Bronchial epithelial cell (primary cell): Measurements from ENCODE around the gene PREP. TPM values are rescaled to one million over a fixed set of nuclear protein-coding genes. Genes with fewer than 3 reads are reported as not detected.

ENCODE experiments used
- DNase-seq: peaks from one replicate; pipeline ENCODE4 v3.0.0-alpha.2; 2010; ENCODE audit warnings: low read depth
- FAIRE-seq: peaks from 2 replicates; lab custom pipeline; 2011; peaks lifted over from hg19 to GRCh38; lab: Jason Lieb, UNC
- H3K27me3 ChIP-seq: 2 replicates; pipeline ENCODE4 v1.5.1; 2011; ENCODE audit warnings: low read length; ENCODE audit not compliant: control insufficient read depth, insufficient read depth
- H3K36me3 ChIP-seq: 2 replicates; pipeline ENCODE4 v1.5.1; 2011; ENCODE audit warnings: low read length; ENCODE audit not compliant: control insufficient read depth, insufficient read depth
- H3K4me3 ChIP-seq: 2 replicates; pipeline ENCODE4 v1.5.1; 2011; ENCODE audit warnings: mild to moderate bottlenecking, low read depth, low read length, control low read depth
- total RNA-seq: library from RNA; depleted of rRNA; stranded (reverse); fragments of >200 nt; gene quantifications from 2 replicates; pipeline ENCODE4 v1.2.1, GENCODE V29; 2014
- TF ChIP-seq, protein P1 (sequence below): IDR thresholded peaks from 2 replicates; pipeline ENCODE4 v1.5.1; 2011; ENCODE audit warnings: mild to moderate bottlenecking, moderate library complexity, low read length, control low read depth, inconsistent platforms; ENCODE audit not compliant: insufficient read depth, severe bottlenecking

The PREP gene
- total RNA-seq, 1 donor from 2014 or later: 30.5 TPM

DNA sequence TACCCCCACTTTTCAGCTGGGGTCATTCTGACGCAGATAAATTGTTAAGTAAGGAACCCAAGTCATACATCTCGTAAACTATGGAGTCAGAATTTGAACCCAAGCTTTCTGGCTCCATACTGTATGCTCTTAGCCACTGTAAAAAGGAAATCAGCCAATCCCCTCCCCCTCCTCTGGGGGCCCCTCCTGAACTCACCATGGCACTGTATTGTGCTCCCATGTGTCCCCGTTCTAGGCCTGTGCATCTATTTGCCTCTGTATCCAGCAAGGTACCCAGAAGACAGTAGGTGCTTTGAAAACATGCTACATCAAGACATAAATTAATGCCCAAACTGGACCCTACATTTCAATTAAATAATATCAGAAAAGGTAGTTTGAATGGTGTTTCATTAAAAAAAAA lies 98.5 kb downstream of the PREP start:
- FAIRE-seq (no peak), DNase-seq (no peak)
- Histone ChIP-seq H3K4me3 (no peak overlapping the region), H3K36me3 (peaks cover 4% of the 10 kb centered on the region), H3K27me3 (no peaks in the 10 kb centered on the region)
- TF ChIP-seq, protein P1, sequence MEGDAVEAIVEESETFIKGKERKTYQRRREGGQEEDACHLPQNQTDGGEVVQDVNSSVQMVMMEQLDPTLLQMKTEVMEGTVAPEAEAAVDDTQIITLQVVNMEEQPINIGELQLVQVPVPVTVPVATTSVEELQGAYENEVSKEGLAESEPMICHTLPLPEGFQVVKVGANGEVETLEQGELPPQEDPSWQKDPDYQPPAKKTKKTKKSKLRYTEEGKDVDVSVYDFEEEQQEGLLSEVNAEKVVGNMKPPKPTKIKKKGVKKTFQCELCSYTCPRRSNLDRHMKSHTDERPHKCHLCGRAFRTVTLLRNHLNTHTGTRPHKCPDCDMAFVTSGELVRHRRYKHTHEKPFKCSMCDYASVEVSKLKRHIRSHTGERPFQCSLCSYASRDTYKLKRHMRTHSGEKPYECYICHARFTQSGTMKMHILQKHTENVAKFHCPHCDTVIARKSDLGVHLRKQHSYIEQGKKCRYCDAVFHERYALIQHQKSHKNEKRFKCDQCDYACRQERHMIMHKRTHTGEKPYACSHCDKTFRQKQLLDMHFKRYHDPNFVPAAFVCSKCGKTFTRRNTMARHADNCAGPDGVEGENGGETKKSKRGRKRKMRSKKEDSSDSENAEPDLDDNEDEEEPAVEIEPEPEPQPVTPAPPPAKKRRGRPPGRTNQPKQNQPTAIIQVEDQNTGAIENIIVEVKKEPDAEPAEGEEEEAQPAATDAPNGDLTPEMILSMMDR: no peak

DNA sequence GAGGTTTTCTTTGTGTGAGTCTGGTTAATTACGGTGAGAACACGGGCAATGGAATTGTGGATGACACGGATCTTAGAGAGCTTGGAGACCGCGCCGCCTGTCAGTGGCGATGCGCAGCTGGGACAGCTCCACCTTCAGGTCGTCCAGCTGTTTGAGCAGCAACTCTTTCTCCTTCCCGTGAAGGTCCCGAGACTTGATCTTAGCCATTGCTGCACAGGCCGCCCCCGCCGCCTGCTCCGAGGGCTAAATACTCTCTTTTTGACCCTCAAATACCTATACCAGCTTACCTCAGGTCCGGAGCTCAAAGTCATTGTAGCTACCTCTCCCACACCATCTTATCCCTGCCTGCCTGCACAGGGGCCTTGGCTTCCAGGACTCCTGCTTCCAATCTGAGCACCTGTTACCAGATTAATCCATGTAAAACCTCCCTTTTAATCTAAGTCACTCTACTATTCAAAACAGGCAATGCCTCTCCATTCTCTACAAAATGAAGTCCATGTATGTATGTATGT lies 100.2 kb downstream of the PREP start:
- no peak for FAIRE-seq
- no peak for DNase-seq
- no peaks in the 10 kb centered on the region for H3K27me3 ChIP-seq
- H3K36me3 ChIP-seq: peaks cover 4% of the 10 kb centered on the region
- TF ChIP-seq, protein P1: no peak
- no peak overlapping the region for H3K4me3 ChIP-seq

DNA sequence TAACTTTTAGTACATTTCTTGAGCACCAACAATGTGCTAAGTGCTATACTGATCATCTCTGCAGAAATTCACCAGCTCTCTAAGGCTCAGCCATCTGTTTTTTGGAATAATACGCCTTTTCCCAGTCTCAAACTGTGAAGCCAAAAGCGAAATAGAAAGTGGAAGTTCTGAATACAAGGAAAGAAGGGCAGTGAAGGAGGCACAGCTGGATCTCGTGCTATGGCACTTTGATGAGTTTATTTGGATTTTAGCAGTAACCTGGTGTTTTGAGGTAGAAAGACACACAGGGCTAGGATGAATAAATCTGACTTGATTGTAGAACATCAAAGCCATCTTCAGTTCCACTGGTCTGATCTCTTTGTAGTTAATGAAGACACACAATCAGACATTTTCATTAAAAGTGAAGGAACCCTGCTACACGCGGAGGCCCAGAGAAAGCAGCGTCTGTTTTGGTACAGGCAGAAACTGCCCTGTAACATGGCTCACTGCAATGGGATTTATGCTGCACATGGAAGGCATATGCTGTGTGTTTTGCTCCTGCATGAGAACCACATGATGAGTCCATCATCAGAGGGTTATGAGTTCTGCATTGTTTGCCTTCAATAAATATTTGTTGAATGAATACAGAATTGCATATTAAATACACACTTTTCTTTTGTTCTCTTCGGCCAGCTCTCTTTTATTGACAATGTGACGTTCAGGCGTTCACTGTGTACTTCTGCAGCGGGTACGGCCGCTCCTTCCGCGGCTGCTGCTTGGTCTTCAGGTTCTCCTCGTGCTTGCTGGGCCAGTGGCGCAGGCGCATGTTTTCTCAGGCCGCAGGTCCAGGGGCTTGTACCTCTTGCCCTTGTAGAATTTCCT lies 100.9 kb downstream of the PREP start:
- no peaks in the 10 kb centered on the region for H3K27me3 ChIP-seq
- FAIRE-seq: no peak
- TF ChIP-seq, protein P1: no peak
- DNase-seq: no peak
- peaks cover 4% of the 10 kb centered on the region for H3K36me3 ChIP-seq
- H3K4me3 ChIP-seq: no peak overlapping the region

DNA sequence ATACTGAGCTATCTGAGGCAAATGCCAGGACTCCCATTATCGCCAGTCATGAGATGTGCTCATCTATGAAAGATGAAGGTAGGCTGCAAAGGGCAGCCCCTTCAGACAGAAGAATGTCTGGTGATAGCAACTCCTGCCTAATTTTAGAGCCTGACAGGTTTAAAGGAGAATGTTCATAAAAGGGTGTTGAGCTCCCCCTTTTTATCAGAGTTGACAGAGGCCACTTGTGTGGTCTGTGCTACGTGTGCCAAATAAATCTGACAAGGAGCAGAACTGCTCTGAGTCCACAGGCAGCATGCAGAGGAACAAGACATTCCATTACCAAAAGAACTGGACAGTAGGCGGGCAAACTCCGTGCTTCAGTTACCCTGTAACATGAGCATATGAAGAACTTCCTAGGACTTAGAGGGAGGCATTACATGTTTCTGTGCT lies 101.8 kb downstream of the PREP start:
- Histone ChIP-seq H3K27me3 (no peaks in the 10 kb centered on the region), H3K4me3 (no peak overlapping the region), H3K36me3 (peaks cover 5% of the 10 kb centered on the region)
- DNase-seq (no peak), FAIRE-seq (no peak)
- TF ChIP-seq, protein P1: no peak

DNA sequence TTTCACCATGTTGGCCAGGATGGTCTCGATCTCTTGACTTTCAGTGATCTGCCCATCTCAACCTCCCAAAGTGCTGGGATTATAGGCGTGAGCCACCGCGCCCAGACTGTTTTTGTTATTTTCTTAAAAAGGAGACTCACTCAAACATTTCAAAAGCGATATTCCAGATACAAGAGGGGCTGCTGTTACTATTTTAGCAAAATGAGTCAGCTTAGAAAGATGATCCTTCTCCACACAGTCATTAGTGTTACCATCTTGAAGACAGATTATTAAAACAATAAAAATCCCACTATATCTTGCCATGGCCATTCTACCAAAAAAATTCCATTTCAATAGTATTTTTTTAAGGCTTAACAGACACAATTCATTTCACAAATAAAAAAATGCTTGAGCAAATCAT lies 102.8 kb downstream of the PREP start:
- DNase-seq: no peak
- TF ChIP-seq, protein P1: no peak
- H3K36me3 ChIP-seq: peaks cover 5% of the 10 kb centered on the region
- FAIRE-seq: no peak
- H3K27me3 ChIP-seq: no peaks in the 10 kb centered on the region
- H3K4me3 ChIP-seq: no peak overlapping the region
